Trophoblast cell (in vitro differentiated cells and primary cell): ENCODE data around the gene SCLY.

Experiments used
- DNase-seq, 2 donors: peaks; one replicate each; pipeline ENCODE4 v3.0.0-alpha.2; 2016
- H2AFZ ChIP-seq: 2 replicates; pipeline ENCODE4 v1.6.1; 2013; ENCODE audit warnings: low read length, moderate library complexity, mild to moderate bottlenecking; ENCODE audit not compliant: insufficient read depth, poor library complexity
- H2AK5ac ChIP-seq: 2 replicates; pipeline ENCODE4 v1.6.1; 2013; ENCODE audit warnings: mild to moderate bottlenecking, low read length
- H2BK120ac ChIP-seq: 2 replicates; pipeline ENCODE4 v1.6.1; 2013; ENCODE audit warnings: low read length, mild to moderate bottlenecking, moderate library complexity; ENCODE audit not compliant: insufficient read depth, poor library complexity
- H2BK12ac ChIP-seq: 2 replicates; pipeline ENCODE4 v1.6.1; 2013; ENCODE audit warnings: mild to moderate bottlenecking, low read length, moderate library complexity
- H2BK5ac ChIP-seq: 2 replicates; pipeline ENCODE4 v1.6.1; 2013; ENCODE audit warnings: low read length, low read depth, moderate library complexity, mild to moderate bottlenecking; ENCODE audit not compliant: poor library complexity
- H3K14ac ChIP-seq: 2 replicates; pipeline ENCODE4 v1.6.1; 2013; ENCODE audit warnings: mild to moderate bottlenecking, low read length
- H3K18ac ChIP-seq: 2 replicates; pipeline ENCODE4 v1.6.1; 2013; ENCODE audit warnings: mild to moderate bottlenecking, low read length
- H3K23ac ChIP-seq: 2 replicates; pipeline ENCODE4 v1.6.1; 2013; ENCODE audit warnings: low read length
- H3K27ac ChIP-seq: 2 replicates; pipeline ENCODE4 v1.5.1; 2013; ENCODE audit warnings: low read depth, mild to moderate bottlenecking, inconsistent platforms, low read length, moderate library complexity
- H3K27me3 ChIP-seq: 2 replicates; pipeline ENCODE4 v1.6.1; 2013; ENCODE audit warnings: inconsistent platforms, mild to moderate bottlenecking, low read length, moderate library complexity; ENCODE audit not compliant: insufficient read depth
- H3K36me3 ChIP-seq, 2 experiments: 1 replicate in 1 of 2; 2 replicates in 1 of 2; pipeline ENCODE4 v1.6.1; 2013; ENCODE audit warnings: low read length in 2 of 2, mild to moderate bottlenecking in 2 of 2, moderate library complexity in 1 of 2; ENCODE audit not compliant: insufficient read depth in 2 of 2, control insufficient read depth in 1 of 2
- H3K4ac ChIP-seq: 2 replicates; pipeline ENCODE4 v1.6.1; 2013; ENCODE audit warnings: low read depth, mild to moderate bottlenecking, low read length, moderate library complexity
- H3K4me1 ChIP-seq, 2 experiments: 1 replicate in 1 of 2; 2 replicates in 1 of 2; pipeline ENCODE4 v1.6.1; 2013; ENCODE audit warnings: low read length in 2 of 2, mild to moderate bottlenecking in 2 of 2, moderate library complexity in 1 of 2; ENCODE audit not compliant: insufficient read depth in 2 of 2, control insufficient read depth in 1 of 2
- H3K4me2 ChIP-seq: 2 replicates; pipeline ENCODE4 v1.6.1; 2013; ENCODE audit warnings: inconsistent platforms, mild to moderate bottlenecking, low read length, moderate library complexity
- H3K4me3 ChIP-seq: 2 replicates; pipeline ENCODE4 v1.5.1; 2013; ENCODE audit warnings: mild to moderate bottlenecking, low read depth, low read length, inconsistent platforms
- H3K79me1 ChIP-seq: one replicate; pipeline ENCODE4 v1.6.1; 2013; ENCODE audit warnings: low read length
- H3K79me2 ChIP-seq: 2 replicates; pipeline ENCODE4 v1.6.1; 2013; ENCODE audit warnings: low read length, mild to moderate bottlenecking; ENCODE audit not compliant: control insufficient read depth, insufficient read depth, poor library complexity
- H3K9ac ChIP-seq: 2 replicates; pipeline ENCODE4 v1.6.1; 2013; ENCODE audit warnings: mild to moderate bottlenecking, low read length
- H3K9me3 ChIP-seq: 2 replicates; pipeline ENCODE4 v1.6.1; 2013; ENCODE audit warnings: low read depth, mild to moderate bottlenecking, control low read depth, inconsistent platforms, low read length; ENCODE audit not compliant: insufficient read depth
- H4K12ac ChIP-seq: 2 replicates; pipeline ENCODE4 v1.6.1; 2013; ENCODE audit warnings: low read depth, mild to moderate bottlenecking, low read length, moderate library complexity
- H4K8ac ChIP-seq: 2 replicates; pipeline ENCODE4 v1.6.1; 2013; ENCODE audit warnings: low read depth, mild to moderate bottlenecking, low read length, moderate library complexity
- H4K91ac ChIP-seq: one replicate; pipeline ENCODE4 v1.6.1; 2013; ENCODE audit warnings: low read depth, mild to moderate bottlenecking, low read length, moderate library complexity
- WGBS: extraction: QIAGEN DNeasy Blood & Tissue Kit; methylation state at CpG from one replicate; pipeline ENCODE4 v1.1.7; 2013; ENCODE audit warnings: missing lambda C conversion rate; ENCODE audit not compliant: insufficient read length, insufficient coverage; ENCODE audit errors: extremely low coverage; 5-methylcytosine and 5-hydroxymethylcytosine counted together

The SCLY gene

GRCh38 chr2:238120463-238121298 lies 59.9 kb downstream of the SCLY start:
- no peak overlapping the region for H3K4me2 ChIP-seq
- H3K79me2 ChIP-seq: no peaks in the 10 kb centered on the region
- H2AK5ac ChIP-seq: no peak overlapping the region
- H3K36me3 ChIP-seq: no peaks in the 10 kb centered on the region
- no peak overlapping the region for H3K27ac ChIP-seq
- H4K8ac ChIP-seq: no peak overlapping the region
- no peak overlapping the region for H4K91ac ChIP-seq
- no peak overlapping the region for H2BK12ac ChIP-seq
- H2BK5ac ChIP-seq: no peak overlapping the region
- DNase-seq: no peak
- no peak overlapping the region for H2BK120ac ChIP-seq
- H3K4me3 ChIP-seq: no peak overlapping the region
- no peak overlapping the region for H4K12ac ChIP-seq
- peaks cover 3% of the 10 kb centered on the region for H3K9me3 ChIP-seq
- no peak overlapping the region for H3K23ac ChIP-seq
- H3K27me3 ChIP-seq: no peaks in the 10 kb centered on the region
- no peak overlapping the region for H3K4ac ChIP-seq
- no CpG with 5 or more reads among the region's 30 CpGs for WGBS
- no peak overlapping the region for H3K18ac ChIP-seq
- no peak overlapping the region for H2AFZ ChIP-seq
- H3K79me1 ChIP-seq: no peaks in the 10 kb centered on the region
- H3K4me1 ChIP-seq: no peaks in the 10 kb centered on the region
- H3K9ac ChIP-seq: no peak overlapping the region
- no peak overlapping the region for H3K14ac ChIP-seq

- H3K79me2 ChIP-seq: no peaks in the 10 kb centered on the region
- H2BK12ac ChIP-seq: no peak overlapping the region
- no peaks in the 10 kb centered on the region for H3K79me1 ChIP-seq
- no peaks in the 10 kb centered on the region for H3K36me3 ChIP-seq
- H3K4me2 ChIP-seq: no peak overlapping the region
- no peak overlapping the region for H2BK5ac ChIP-seq
- H3K23ac ChIP-seq: no peak overlapping the region
- H3K4ac ChIP-seq: no peak overlapping the region
- no peak overlapping the region for H2AFZ ChIP-seq
- no peak overlapping the region for H3K14ac ChIP-seq
- H4K8ac ChIP-seq: no peak overlapping the region
- H2AK5ac ChIP-seq: no peak overlapping the region
- H3K4me1 ChIP-seq: no peaks in the 10 kb centered on the region
- no peak for DNase-seq
- H4K12ac ChIP-seq: no peak overlapping the region
- H4K91ac ChIP-seq: no peak overlapping the region
- H3K4me3 ChIP-seq: peak overlapping the region; percentile 21
- no CpG with 5 or more reads among the region's 27 CpGs for WGBS
- H3K18ac ChIP-seq: no peak overlapping the region
- H3K27me3 ChIP-seq: no peaks in the 10 kb centered on the region
- no peak overlapping the region for H2BK120ac ChIP-seq
- peaks cover 3% of the 10 kb centered on the region for H3K9me3 ChIP-seq
- no peak overlapping the region for H3K27ac ChIP-seq
- no peak overlapping the region for H3K9ac ChIP-seq
Measured at GRCh38 chr2:238121511-238122286, 60.9 kb downstream of the SCLY start.

- H3K4ac ChIP-seq: no peak overlapping the region
- no peaks in the 10 kb centered on the region for H3K36me3 ChIP-seq
- H2BK12ac ChIP-seq: no peak overlapping the region
- no peaks in the 10 kb centered on the region for H3K79me1 ChIP-seq
- no peak for DNase-seq
- no peak overlapping the region for H4K12ac ChIP-seq
- H3K4me2 ChIP-seq: no peak overlapping the region
- no CpG with 5 or more reads among the region's 29 CpGs for WGBS
- H3K4me3 ChIP-seq: no peak overlapping the region
- H3K9me3 ChIP-seq: peaks cover 3% of the 10 kb centered on the region
- no peak overlapping the region for H2AFZ ChIP-seq
- no peak overlapping the region for H3K23ac ChIP-seq
- no peak overlapping the region for H2BK120ac ChIP-seq
- H3K9ac ChIP-seq: no peak overlapping the region
- no peak overlapping the region for H2BK5ac ChIP-seq
- H3K14ac ChIP-seq: no peak overlapping the region
- H4K91ac ChIP-seq: no peak overlapping the region
- no peak overlapping the region for H2AK5ac ChIP-seq
- H4K8ac ChIP-seq: no peak overlapping the region
- H3K27me3 ChIP-seq: no peaks in the 10 kb centered on the region
- no peaks in the 10 kb centered on the region for H3K4me1 ChIP-seq
- H3K18ac ChIP-seq: no peak overlapping the region
- no peak overlapping the region for H3K27ac ChIP-seq
- H3K79me2 ChIP-seq: no peaks in the 10 kb centered on the region
Measured at GRCh38 chr2:238122287-238123217, 61.8 kb downstream of the SCLY start.

- H3K4me2 ChIP-seq: no peak overlapping the region
- H2BK12ac ChIP-seq: no peak overlapping the region
- H3K9ac ChIP-seq: no peak overlapping the region
- no peaks in the 10 kb centered on the region for H3K79me2 ChIP-seq
- no peak overlapping the region for H3K4me3 ChIP-seq
- H4K91ac ChIP-seq: no peak overlapping the region
- no peaks in the 10 kb centered on the region for H3K4me1 ChIP-seq
- H3K9me3 ChIP-seq: peaks cover 3% of the 10 kb centered on the region
- H2BK120ac ChIP-seq: no peak overlapping the region
- no peak overlapping the region for H4K8ac ChIP-seq
- H3K18ac ChIP-seq: no peak overlapping the region
- no peak for DNase-seq
- H4K12ac ChIP-seq: no peak overlapping the region
- no CpG with 5 or more reads among the region's 22 CpGs for WGBS
- no peaks in the 10 kb centered on the region for H3K36me3 ChIP-seq
- no peaks in the 10 kb centered on the region for H3K27me3 ChIP-seq
- no peak overlapping the region for H2AFZ ChIP-seq
- no peak overlapping the region for H2BK5ac ChIP-seq
- no peak overlapping the region for H3K4ac ChIP-seq
- H3K14ac ChIP-seq: no peak overlapping the region
- no peak overlapping the region for H3K27ac ChIP-seq
- no peaks in the 10 kb centered on the region for H3K79me1 ChIP-seq
- H2AK5ac ChIP-seq: no peak overlapping the region
- H3K23ac ChIP-seq: no peak overlapping the region
Measured at GRCh38 chr2:238123218-238123971, 62.6 kb downstream of the SCLY start.
